Measurements from ENCODE around the gene UBE2L3.
A peak's percentile ranks its signal among the peaks of the same experiment; 100 is the strongest.

The UBE2L3 gene

GRCh38 chr22:21629255-21630149 is 62.0 kb downstream of the UBE2L3 start, which contains the start of gene YDJC (continued):
- no peak for TF ChIP-seq ZNF626 (tag by site-specific recombination; IDR thresholded peaks at IDR 0.05)
- peak; percentile 97 for TF ChIP-seq ZFP69B (tag by site-specific recombination; IDR thresholded peaks at IDR 0.05)
- TF ChIP-seq ZNF292 (tag by site-specific recombination; IDR thresholded peaks at IDR 0.05; ENCODE audit: borderline replicate concordance, low read depth), result no peak; the same call in 1 of the 2 replicates
- no peak for TF ChIP-seq ZNF146 (tag by site-specific recombination; IDR thresholded peaks at IDR 0.05)
- peak; percentile 98 for TF ChIP-seq ZNF692 (tag by site-specific recombination; IDR thresholded peaks at IDR 0.05)
- TF ChIP-seq PRDM2 (tag by site-specific recombination; IDR thresholded peaks at IDR 0.05; ENCODE audit: borderline replicate concordance), result no peak
- TF ChIP-seq ELK4 (IDR thresholded peaks at IDR 0.05; ENCODE audit: borderline replicate concordance, low read depth, low read length), result no peak
- TF ChIP-seq PRDM10 (tag by site-specific recombination; IDR thresholded peaks at IDR 0.05), result no peak
- TF ChIP-seq ZNF221 (tag by site-specific recombination; IDR thresholded peaks at IDR 0.05; ENCODE audit: borderline replicate concordance), result no peak
- TF ChIP-seq ZNF704 (tag by site-specific recombination; IDR thresholded peaks at IDR 0.05), result no peak
- TF ChIP-seq ZNF394 (tag by site-specific recombination; IDR thresholded peaks at IDR 0.05; ENCODE audit: borderline replicate concordance), result peak; percentile 100
- TF ChIP-seq ZBTB49 (tag by site-specific recombination; IDR thresholded peaks at IDR 0.05; ENCODE audit: low read depth), result no peak
- no peak for TF ChIP-seq MYNN (tag by site-specific recombination; IDR thresholded peaks at IDR 0.05; ENCODE audit: borderline replicate concordance)
- TF ChIP-seq WT1 (tag by site-specific recombination; IDR thresholded peaks at IDR 0.05), result peak; percentile 32; the same call in 1 of the 2 replicates
- TF ChIP-seq ZNF544 (tag by site-specific recombination; IDR thresholded peaks at IDR 0.05), result no peak
- no peak for TF ChIP-seq ZNF513 (tag by site-specific recombination; IDR thresholded peaks at IDR 0.05)
- TF ChIP-seq TRIM28 (IDR thresholded peaks at IDR 0.05; ENCODE audit: borderline replicate concordance, low read length), result no peak
- no peak; the same call in 1 of the 2 replicates for TF ChIP-seq ZBTB1 (tag by site-specific recombination; IDR thresholded peaks at IDR 0.05)
- TF ChIP-seq ZNF302 (tag by site-specific recombination; IDR thresholded peaks at IDR 0.05; ENCODE audit: low read depth), result no peak
- TF ChIP-seq HOXA7 (CRISPR knock-in tag; IDR thresholded peaks at IDR 0.05; ENCODE audit: borderline replicate concordance), result no peak

Data from HEK293 (cell line).